Measurements from ENCODE around the gene AACS.

AACS gene

GRCh38 chr12:125134576-125134975 is 69.3 kb downstream of the AACS start:
- Histone ChIP-seq H2AFZ (ENCODE audit: low read length) (no peak overlapping the region), H3K27me3 (replicated peaks; ENCODE audit: insufficient read depth, low read length) (no peaks in the 10 kb centered on the region), H3K79me2 (ENCODE audit: low read length) (no peaks in the 10 kb centered on the region), H3K4me3 (ENCODE audit: low read length) (no peak overlapping the region), H3K36me3 (replicated peaks; ENCODE audit: insufficient read depth, low read length) (no peaks in the 10 kb centered on the region), H3K4me1 (ENCODE audit: low read length) (no peaks in the 10 kb centered on the region), H3K9ac (ENCODE audit: low read length) (no peak overlapping the region), H3K4me2 (ENCODE audit: low read depth, low read length) (no peak overlapping the region), H3F3A (ENCODE audit: insufficient read depth, low read length) (no peaks in the 10 kb centered on the region), H3K27ac (ENCODE audit: low read length) (no peak overlapping the region), H4K20me1 (ENCODE audit: insufficient read depth, low read length) (no peaks in the 10 kb centered on the region), H3K9me2 (replicated peaks; ENCODE audit: insufficient read depth, low read length) (no peaks in the 10 kb centered on the region), H3K9me3 (replicated peaks; ENCODE audit: insufficient read depth, low read length) (no peaks in the 10 kb centered on the region)
- no peak for DNase-seq
- TF ChIP-seq EZH2phosphoT487 (IDR thresholded peaks at IDR 0.05; ENCODE audit: low read length) = no peak
- no peak for TF ChIP-seq CTCF (IDR thresholded peaks at IDR 0.05; ENCODE audit: low read length)

GRCh38 chr12:125135906-125136305 is 70.7 kb downstream of the AACS start:
- Histone ChIP-seq H3K9me3 (replicated peaks; ENCODE audit: insufficient read depth, low read length) (no peaks in the 10 kb centered on the region), H3K9me2 (replicated peaks; ENCODE audit: insufficient read depth, low read length) (no peaks in the 10 kb centered on the region), H3K27ac (ENCODE audit: low read length) (no peak overlapping the region), H3K9ac (ENCODE audit: low read length) (no peak overlapping the region), H3K79me2 (ENCODE audit: low read length) (no peaks in the 10 kb centered on the region), H3K4me1 (ENCODE audit: low read length) (no peaks in the 10 kb centered on the region), H3K27me3 (replicated peaks; ENCODE audit: insufficient read depth, low read length) (no peaks in the 10 kb centered on the region), H2AFZ (ENCODE audit: low read length) (no peak overlapping the region), H4K20me1 (ENCODE audit: insufficient read depth, low read length) (no peaks in the 10 kb centered on the region), H3F3A (ENCODE audit: insufficient read depth, low read length) (no peaks in the 10 kb centered on the region), H3K4me2 (ENCODE audit: low read depth, low read length) (no peak overlapping the region), H3K4me3 (ENCODE audit: low read length) (no peak overlapping the region), H3K36me3 (replicated peaks; ENCODE audit: insufficient read depth, low read length) (no peaks in the 10 kb centered on the region)
- DNase-seq = no peak
- TF ChIP-seq EZH2 (optimal IDR thresholded peaks at IDR 0.05; ENCODE audit: low read depth, low read length) (no peak), CTCF (IDR thresholded peaks at IDR 0.05; ENCODE audit: low read length) (no peak), EZH2phosphoT487 (IDR thresholded peaks at IDR 0.05; ENCODE audit: low read length) (no peak)

- Histone ChIP-seq H2AFZ (ENCODE audit: low read length) (no peak overlapping the region), H4K20me1 (ENCODE audit: insufficient read depth, low read length) (no peaks in the 10 kb centered on the region), H3K36me3 (replicated peaks; ENCODE audit: insufficient read depth, low read length) (no peaks in the 10 kb centered on the region), H3K4me2 (ENCODE audit: low read depth, low read length) (no peak overlapping the region), H3K4me3 (ENCODE audit: low read length) (no peak overlapping the region), H3K79me2 (ENCODE audit: low read length) (no peaks in the 10 kb centered on the region), H3K27me3 (replicated peaks; ENCODE audit: insufficient read depth, low read length) (no peaks in the 10 kb centered on the region), H3K27ac (ENCODE audit: low read length) (no peak overlapping the region), H3F3A (ENCODE audit: insufficient read depth, low read length) (no peaks in the 10 kb centered on the region), H3K4me1 (ENCODE audit: low read length) (no peaks in the 10 kb centered on the region), H3K9ac (ENCODE audit: low read length) (no peak overlapping the region), H3K9me2 (replicated peaks; ENCODE audit: insufficient read depth, low read length) (no peaks in the 10 kb centered on the region), H3K9me3 (replicated peaks; ENCODE audit: insufficient read depth, low read length) (no peaks in the 10 kb centered on the region)
- no peak for DNase-seq
- TF ChIP-seq CTCF (IDR thresholded peaks at IDR 0.05; ENCODE audit: low read length) (no peak), EZH2 (optimal IDR thresholded peaks at IDR 0.05; ENCODE audit: low read depth, low read length) (no peak)
These were observed 71.5 kb downstream of the AACS start for GRCh38 chr12:125136702-125137101.

Measured in MM.1S (cell line).